SK-N-SH (cell line): Measurements from ENCODE around the gene ATP8B3.

ENCODE experiments used
- CTCF ChIP-seq: fragments of 200-600 bp; sonication (generic); IDR thresholded peaks from 2 replicates; pipeline ENCODE4 v1.6.1; 2017; ENCODE audit warnings: antibody characterized with exemption, mild to moderate bottlenecking, moderate library complexity
- EP300 ChIP-seq, 2 experiments: IDR thresholded peaks; 2 replicates each; pipeline versions ENCODE4 v1.4.0 to v1.6.1; 2012; ENCODE audit warnings: borderline replicate concordance in 1 of 2, low read depth in 1 of 2, low read length in 1 of 2
- JUND ChIP-seq: IDR thresholded peaks from 2 replicates; pipeline ENCODE4 v1.4.0; 2012
- MEF2A ChIP-seq: IDR thresholded peaks from 2 replicates; pipeline ENCODE4 v1.4.0; 2012; ENCODE audit warnings: low read depth, borderline replicate concordance
- POLR2AphosphoS5 ChIP-seq: IDR thresholded peaks from 2 replicates; pipeline ENCODE4 v1.6.1; 2012; ENCODE audit warnings: low read depth, low read length
- REST ChIP-seq: IDR thresholded peaks from 2 replicates; pipeline ENCODE4 v1.6.1; 2012; ENCODE audit warnings: mild to moderate bottlenecking, low read depth, low read length, moderate library complexity
- SMC3 ChIP-seq: IDR thresholded peaks from 2 replicates; pipeline ENCODE4 v1.6.1; 2012; ENCODE audit warnings: low read depth, low read length, improper control_type of control experiment
- TAF1 ChIP-seq: IDR thresholded peaks from 2 replicates; pipeline ENCODE4 v1.6.1; 2012; ENCODE audit warnings: low read depth, mild to moderate bottlenecking, low read length, moderate library complexity, borderline replicate concordance
- TF ChIP-seq, protein P1 (sequence below): IDR thresholded peaks from 2 replicates; pipeline ENCODE4; 2012

DNA sequence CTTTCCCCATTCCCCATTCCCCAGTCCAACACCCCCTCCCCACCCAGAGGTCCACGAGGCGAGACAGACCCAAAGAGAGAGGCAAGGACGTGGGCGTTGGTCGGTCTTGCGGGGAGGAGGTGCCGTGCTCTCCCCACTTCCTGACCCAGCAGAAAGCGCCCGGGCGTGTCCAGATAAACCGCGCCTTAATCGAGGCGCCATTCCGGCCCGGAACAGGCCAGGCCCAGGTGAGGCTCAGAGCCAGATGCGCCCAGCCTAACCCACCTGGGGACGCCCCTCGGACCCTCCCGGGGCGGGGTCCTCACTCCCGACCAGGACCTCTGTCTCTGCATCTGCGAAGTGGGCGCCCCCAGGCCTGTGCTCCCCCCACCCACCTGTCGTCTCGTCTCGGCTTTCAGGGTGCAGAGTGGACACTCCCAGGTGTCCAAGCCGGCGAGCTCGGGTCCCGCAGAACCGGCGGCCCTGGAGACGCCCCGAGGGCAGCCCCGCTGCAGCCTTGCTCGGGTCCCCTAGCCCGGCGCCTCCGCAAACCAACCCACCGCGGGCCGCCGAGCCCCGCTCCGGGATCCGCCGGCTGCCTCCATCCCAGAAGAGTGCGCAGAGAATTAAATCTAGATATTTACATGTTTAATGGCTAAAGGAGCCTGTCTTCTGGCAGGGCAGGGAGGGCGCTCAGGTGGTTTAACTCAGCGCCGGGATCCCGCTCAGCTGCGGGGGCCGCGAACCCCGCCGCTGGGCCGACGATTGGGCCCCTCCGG lies 63.8 kb downstream of the ATP8B3 start:
- no peak for TF ChIP-seq CTCF
- no peak for TF ChIP-seq EP300 (IDR thresholded peaks at IDR 0.05; ENCODE audit: borderline replicate concordance in 1 of 2, low read depth in 1 of 2, low read length in 1 of 2)
- TF ChIP-seq JUND, result no peak
- TF ChIP-seq SMC3, result no peak
- no peak for TF ChIP-seq REST
- TF ChIP-seq MEF2A, result no peak
- TF ChIP-seq, protein P1, sequence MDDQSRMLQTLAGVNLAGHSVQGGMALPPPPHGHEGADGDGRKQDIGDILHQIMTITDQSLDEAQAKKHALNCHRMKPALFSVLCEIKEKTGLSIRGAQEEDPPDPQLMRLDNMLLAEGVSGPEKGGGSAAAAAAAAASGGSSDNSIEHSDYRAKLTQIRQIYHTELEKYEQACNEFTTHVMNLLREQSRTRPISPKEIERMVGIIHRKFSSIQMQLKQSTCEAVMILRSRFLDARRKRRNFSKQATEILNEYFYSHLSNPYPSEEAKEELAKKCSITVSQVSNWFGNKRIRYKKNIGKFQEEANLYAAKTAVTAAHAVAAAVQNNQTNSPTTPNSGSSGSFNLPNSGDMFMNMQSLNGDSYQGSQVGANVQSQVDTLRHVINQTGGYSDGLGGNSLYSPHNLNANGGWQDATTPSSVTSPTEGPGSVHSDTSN, result no peak
- no peak for TF ChIP-seq TAF1
- no peak for TF ChIP-seq POLR2AphosphoS5
